Measurements from ENCODE around the gene PRUNE2. TPM values are rescaled to one million over a fixed set of nuclear protein-coding genes. Genes with fewer than 3 reads are reported as not detected.
"Not testable (repeated sequence)": the region's sequence is repeated elsewhere in the genome, so short reads cannot be mapped to it uniquely, and the experiment has no call there.

The PRUNE2 gene
- total and polyA plus RNA-seq, 2 of the 13 experiments (the other 11 are each of a cell fraction or from before 2014, with no cell fraction given): 0.02 TPM; not detected in 1

DNA sequence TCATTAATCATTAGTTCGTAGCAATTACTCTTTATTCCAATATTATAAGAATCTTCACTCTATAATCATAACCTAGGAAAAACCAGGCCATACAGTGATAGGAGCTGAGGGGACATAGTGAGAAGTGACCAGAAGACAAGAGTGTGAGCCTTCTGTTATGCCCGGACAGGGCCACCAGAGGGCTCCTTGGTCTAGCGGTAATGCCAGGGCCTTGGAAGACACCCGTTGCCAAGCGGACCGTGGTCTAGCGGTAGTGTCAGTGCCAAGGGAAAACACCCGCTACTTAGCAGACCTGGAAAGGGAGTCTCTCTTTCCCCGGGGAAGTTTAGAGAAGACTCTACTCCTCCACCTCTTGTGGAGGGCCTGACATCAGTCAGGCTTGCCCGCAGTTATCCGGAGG lies 239.9 kb downstream of the PRUNE2 start:
- H2AFZ ChIP-seq (ENCODE audit: low read length); H3K4me3 ChIP-seq (replicated peaks in 1 of 3; ENCODE audit: insufficient read depth in 1 of 3, low read depth in 2 of 3, low read length in 3 of 3); H3K27ac ChIP-seq (ENCODE audit: extremely low read length, insufficient read depth, low read length); H4K20me1 ChIP-seq (ENCODE audit: insufficient read depth, low read length); H3K9ac ChIP-seq (ENCODE audit: insufficient read depth, low read depth, low read length); H3K9me3 ChIP-seq (ENCODE audit: low read length); H3K4me2 ChIP-seq (ENCODE audit: low read depth, low read length); H3K36me3 ChIP-seq (replicated peaks in 1 of 2; ENCODE audit: control insufficient read depth in 1 of 2, insufficient read depth in 2 of 2, low read length in 2 of 2); H3K4me1 ChIP-seq (ENCODE audit: insufficient read depth, low read length); ATAC-seq; POLR2A ChIA-PET; FAIRE-seq; H3K79me2 ChIP-seq (ENCODE audit: insufficient read depth, low read length); BruUV-seq (replicated peaks); H3K27me3 ChIP-seq (ENCODE audit: control insufficient read depth in 1 of 2, insufficient read depth in 2 of 2, low read length in 2 of 2): not testable (repeated sequence)
- in situ Hi-C loops (cut with HindIII; ENCODE audit: extremely low pct_ligation_motif_present, low pct_unique_long_range_greater_than_20kb) (loop anchor here (5.0 kb wide), 1 partner anchor 41 kb away; no protein-coding TSS in a partner anchor), intact Hi-C loops (cut with micrococcal nuclease; ENCODE audit: unreplicated experiment) (loop anchor here (2.0 kb wide), 1 partner anchor 39 kb away; no protein-coding TSS in a partner anchor)
- CTCF ChIA-PET (ENCODE audit: low intra/inter-chr PET ratio, low total read pairs): interaction anchor here (1.4 to 1.9 kb wide), 2 partner anchors 39 to 219 kb away, joined by 4 to 25 read pairs; no protein-coding TSS in a partner anchor
- TF ChIP-seq STAG1 (CRISPR knock-in tag; IDR thresholded peaks at IDR 0.05): peak; percentile 71
- TF ChIP-seq KDM2A (CRISPR knock-in tag; IDR thresholded peaks at IDR 0.05; ENCODE audit: borderline replicate concordance, low read depth): peak; percentile 65; the same call in 1 of the 2 replicates
- TF ChIP-seq, protein P1, sequence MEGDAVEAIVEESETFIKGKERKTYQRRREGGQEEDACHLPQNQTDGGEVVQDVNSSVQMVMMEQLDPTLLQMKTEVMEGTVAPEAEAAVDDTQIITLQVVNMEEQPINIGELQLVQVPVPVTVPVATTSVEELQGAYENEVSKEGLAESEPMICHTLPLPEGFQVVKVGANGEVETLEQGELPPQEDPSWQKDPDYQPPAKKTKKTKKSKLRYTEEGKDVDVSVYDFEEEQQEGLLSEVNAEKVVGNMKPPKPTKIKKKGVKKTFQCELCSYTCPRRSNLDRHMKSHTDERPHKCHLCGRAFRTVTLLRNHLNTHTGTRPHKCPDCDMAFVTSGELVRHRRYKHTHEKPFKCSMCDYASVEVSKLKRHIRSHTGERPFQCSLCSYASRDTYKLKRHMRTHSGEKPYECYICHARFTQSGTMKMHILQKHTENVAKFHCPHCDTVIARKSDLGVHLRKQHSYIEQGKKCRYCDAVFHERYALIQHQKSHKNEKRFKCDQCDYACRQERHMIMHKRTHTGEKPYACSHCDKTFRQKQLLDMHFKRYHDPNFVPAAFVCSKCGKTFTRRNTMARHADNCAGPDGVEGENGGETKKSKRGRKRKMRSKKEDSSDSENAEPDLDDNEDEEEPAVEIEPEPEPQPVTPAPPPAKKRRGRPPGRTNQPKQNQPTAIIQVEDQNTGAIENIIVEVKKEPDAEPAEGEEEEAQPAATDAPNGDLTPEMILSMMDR (CRISPR knock-in tag; IDR thresholded peaks at IDR 0.05): peak; percentile 83
- TF ChIP-seq SMC3 (IDR thresholded peaks at IDR 0.05; ENCODE audit: low read length): peak; percentile 49; the same call in 1 of the 2 replicates
- TF ChIP-seq RAD21 (CRISPR knock-in tag; IDR thresholded peaks at IDR 0.05): peak; percentile 76
- DNase-seq (ENCODE audit: low spot score): peak; percentile 29
- WGBS (ENCODE audit: low lambda C conversion rate): 0% methylated on average over 3 of the region's 11 CpGs

DNA sequence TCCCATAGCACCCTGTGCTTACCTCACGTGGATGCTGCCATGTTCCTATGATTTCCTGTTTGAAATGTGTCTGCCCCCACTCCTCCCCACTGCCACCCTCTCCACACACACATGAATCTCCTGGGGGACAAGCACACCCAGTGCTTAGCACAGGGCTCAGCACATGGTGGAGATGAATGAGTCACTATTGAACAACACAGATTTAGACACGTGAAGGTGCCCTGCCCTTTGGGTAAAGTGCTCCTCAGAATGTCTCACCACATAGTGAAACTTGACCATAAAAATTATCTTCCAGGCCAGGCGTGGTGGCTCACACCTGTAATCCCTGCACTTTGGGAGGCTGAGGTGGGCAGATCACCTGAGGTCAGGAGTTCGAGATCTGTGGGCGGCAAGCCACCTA lies 240.5 kb downstream of the PRUNE2 start:
- no peaks in the 10 kb centered on the region for H3K36me3 ChIP-seq (replicated peaks in 1 of 2; ENCODE audit: control insufficient read depth in 1 of 2, insufficient read depth in 2 of 2, low read length in 2 of 2)
- POLR2A ChIA-PET: no interaction called here
- no peaks in the 10 kb centered on the region for H3K79me2 ChIP-seq (ENCODE audit: insufficient read depth, low read length)
- no peak overlapping the region for H3K27ac ChIP-seq (ENCODE audit: extremely low read length, insufficient read depth, low read length)
- no peaks in the 10 kb centered on the region for H3K4me1 ChIP-seq (ENCODE audit: insufficient read depth, low read length)
- no peak overlapping the region for H3K4me3 ChIP-seq (replicated peaks in 1 of 3; ENCODE audit: insufficient read depth in 1 of 3, low read depth in 2 of 3, low read length in 3 of 3)
- 12% methylated on average over 5 of the region's 5 CpGs for WGBS (ENCODE audit: low lambda C conversion rate)
- DNase-seq (ENCODE audit: low spot score): no peak
- BruUV-seq (replicated peaks): no TSS peak
- H3K9ac ChIP-seq (ENCODE audit: insufficient read depth, low read depth, low read length): no peak overlapping the region
- ATAC-seq: no peak
- H3K4me2 ChIP-seq (ENCODE audit: low read depth, low read length): no peak overlapping the region
- no peaks in the 10 kb centered on the region for H4K20me1 ChIP-seq (ENCODE audit: insufficient read depth, low read length)
- H3K9me3 ChIP-seq (ENCODE audit: low read length): no peaks in the 10 kb centered on the region
- CTCF ChIA-PET (ENCODE audit: low intra/inter-chr PET ratio, low total read pairs): interaction anchor here (1.9 kb wide), 1 partner anchor 39 kb away, joined by 25 read pairs; no protein-coding TSS in a partner anchor
- in situ Hi-C loops (cut with HindIII; ENCODE audit: extremely low pct_ligation_motif_present, low pct_unique_long_range_greater_than_20kb) (loop anchor here (5.0 kb wide), 1 partner anchor 42 kb away; no protein-coding TSS in a partner anchor), intact Hi-C loops (cut with micrococcal nuclease; ENCODE audit: unreplicated experiment) (no loop called here)
- FAIRE-seq: no peak
- no peaks in the 10 kb centered on the region for H3K27me3 ChIP-seq (ENCODE audit: control insufficient read depth in 1 of 2, insufficient read depth in 2 of 2, low read length in 2 of 2)
- no peak overlapping the region for H2AFZ ChIP-seq (ENCODE audit: low read length)
- TF ChIP-seq CREB1 (IDR thresholded peaks at IDR 0.05) (no peak), CREB1 (CRISPR knock-in tag; IDR thresholded peaks at IDR 0.05) (no peak), ZNF781 (CRISPR knock-in tag; IDR thresholded peaks at IDR 0.05; ENCODE audit: borderline replicate concordance, not compliant biosample characterization) (no peak), RXRB (CRISPR knock-in tag; IDR thresholded peaks at IDR 0.05; ENCODE audit: borderline replicate concordance) (no peak), ONECUT2 (CRISPR knock-in tag; IDR thresholded peaks at IDR 0.05) (no peak), ZNF335 (CRISPR knock-in tag; IDR thresholded peaks at IDR 0.05) (no peak), ZKSCAN8 (CRISPR knock-in tag; IDR thresholded peaks at IDR 0.05; ENCODE audit: borderline replicate concordance) (no peak), ADNP (CRISPR knock-in tag; IDR thresholded peaks at IDR 0.05) (no peak), CEBPB (IDR thresholded peaks at IDR 0.05; ENCODE audit: borderline replicate concordance, low read depth, low read length) (no peak), NFIC (IDR thresholded peaks at IDR 0.05; ENCODE audit: low read length) (no peak)
- TF ChIP-seq, protein P2, sequence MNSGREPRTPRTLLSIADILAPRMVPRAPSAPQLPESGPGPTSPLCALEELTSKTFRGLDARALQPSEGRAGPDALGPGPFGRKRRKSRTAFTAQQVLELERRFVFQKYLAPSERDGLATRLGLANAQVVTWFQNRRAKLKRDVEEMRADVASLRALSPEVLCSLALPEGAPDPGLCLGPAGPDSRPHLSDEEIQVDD (CRISPR knock-in tag; IDR thresholded peaks at IDR 0.05; ENCODE audit: borderline replicate concordance): no peak
- TF ChIP-seq, protein P3, sequence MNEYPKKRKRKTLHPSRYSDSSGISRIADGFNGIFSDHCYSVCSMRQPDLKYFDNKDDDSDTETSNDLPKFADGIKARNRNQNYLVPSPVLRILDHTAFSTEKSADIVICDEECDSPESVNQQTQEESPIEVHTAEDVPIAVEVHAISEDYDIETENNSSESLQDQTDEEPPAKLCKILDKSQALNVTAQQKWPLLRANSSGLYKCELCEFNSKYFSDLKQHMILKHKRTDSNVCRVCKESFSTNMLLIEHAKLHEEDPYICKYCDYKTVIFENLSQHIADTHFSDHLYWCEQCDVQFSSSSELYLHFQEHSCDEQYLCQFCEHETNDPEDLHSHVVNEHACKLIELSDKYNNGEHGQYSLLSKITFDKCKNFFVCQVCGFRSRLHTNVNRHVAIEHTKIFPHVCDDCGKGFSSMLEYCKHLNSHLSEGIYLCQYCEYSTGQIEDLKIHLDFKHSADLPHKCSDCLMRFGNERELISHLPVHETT (CRISPR knock-in tag; conservative IDR thresholded peaks at IDR 0.05): no peak

All from HepG2 (cell line).